GM12891 (cell line): ENCODE results near the gene PIP4K2A.

Experiments used
- POLR2A ChIP-seq: IDR thresholded peaks from 2 replicates; pipeline ENCODE4 v1.6.1; 2011; ENCODE audit warnings: low read depth, low read length, control low read depth
- POLR2AphosphoS5 ChIP-seq: IDR thresholded peaks from 2 replicates; pipeline ENCODE4 v1.6.1; 2011; ENCODE audit warnings: low read depth, low read length, control low read depth
- SPI1 ChIP-seq: IDR thresholded peaks from 2 replicates; pipeline ENCODE4 v1.6.1; 2011; ENCODE audit warnings: low read depth, low read length, control low read depth
- TAF1 ChIP-seq: IDR thresholded peaks from 2 replicates; pipeline ENCODE4 v1.6.1; 2011; ENCODE audit warnings: low read depth, low read length, control low read depth

DNA sequence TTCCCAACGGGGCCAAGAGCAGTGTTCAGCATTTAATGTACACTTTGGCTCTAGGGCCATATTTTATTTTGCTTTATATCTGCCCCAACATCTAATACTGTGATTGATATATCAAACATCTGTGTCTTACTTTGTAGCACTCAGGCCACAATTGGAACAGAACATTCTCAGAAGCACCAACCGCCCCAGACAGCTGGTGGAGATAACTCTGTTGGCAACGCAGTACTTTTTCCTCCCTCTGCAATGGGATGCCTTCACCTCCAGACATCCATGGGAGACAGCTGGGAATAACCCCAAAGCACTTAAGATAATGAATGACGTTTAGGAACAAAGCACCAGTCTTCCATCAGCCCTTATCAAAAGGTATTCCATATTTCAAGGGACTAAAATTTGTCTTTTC is 57.4 kb downstream of the PIP4K2A start:
- TF ChIP-seq TAF1 (no peak), POLR2AphosphoS5 (no peak), SPI1 (no peak), POLR2A (no peak)
